Astrocyte (in vitro differentiated cells and primary cell): ENCODE results near the gene NHLH1. TPM values are rescaled to one million over a fixed set of nuclear protein-coding genes. Genes with fewer than 3 reads are reported as not detected.

ENCODE experiments used
- DNase-seq: peaks from one replicate; pipeline ENCODE4 v3.0.0-alpha.2; 2010; ENCODE audit warnings: low read depth
- FAIRE-seq: peaks from 2 replicates; lab custom pipeline; 2011; peaks lifted over from hg19 to GRCh38; lab: Jason Lieb, UNC
- H2AFZ ChIP-seq: 2 replicates; pipeline ENCODE4 v1.6.0; 2012; ENCODE audit warnings: low read depth, low read length, inconsistent platforms
- H3K27ac ChIP-seq: 2 replicates; pipeline ENCODE4 v1.5.1; 2011; ENCODE audit warnings: low read depth, low read length, inconsistent platforms
- H3K27me3 ChIP-seq: 2 replicates; pipeline ENCODE4 v1.6.0; 2011; ENCODE audit warnings: low read length, inconsistent platforms; ENCODE audit not compliant: insufficient read depth
- H3K36me3 ChIP-seq: 2 replicates; pipeline ENCODE4 v1.5.1; 2011; ENCODE audit warnings: low read length, inconsistent platforms; ENCODE audit not compliant: insufficient read depth
- H3K4me1 ChIP-seq: 2 replicates; pipeline ENCODE4 v1.5.1; 2011; ENCODE audit warnings: low read length, inconsistent platforms; ENCODE audit not compliant: insufficient read depth
- H3K4me2 ChIP-seq: 2 replicates; pipeline ENCODE4 v1.6.0; 2012; ENCODE audit warnings: low read length, inconsistent platforms
- H3K4me3 ChIP-seq: 2 replicates; pipeline ENCODE4 v1.5.1; 2011; ENCODE audit warnings: low read depth, mild to moderate bottlenecking, low read length, inconsistent platforms; ENCODE audit not compliant: insufficient read depth
- H3K79me2 ChIP-seq: 2 replicates; pipeline ENCODE4 v1.6.0; 2012; ENCODE audit warnings: mild to moderate bottlenecking, low read length, inconsistent platforms; ENCODE audit not compliant: insufficient read depth
- H3K9ac ChIP-seq: 2 replicates; pipeline ENCODE4 v1.6.0; 2012; ENCODE audit warnings: mild to moderate bottlenecking, low read length, inconsistent platforms
- H3K9me3 ChIP-seq: 2 replicates; pipeline ENCODE4 v1.5.1; 2012; ENCODE audit warnings: low read depth, mild to moderate bottlenecking, low read length, inconsistent platforms; ENCODE audit not compliant: insufficient read depth
- H4K20me1 ChIP-seq: 2 replicates; pipeline ENCODE4 v1.6.0; 2012; ENCODE audit warnings: low read length, inconsistent platforms; ENCODE audit not compliant: insufficient read depth
- H3K27ac Mint-ChIP-seq: one replicate; pipeline ENCODE4 v1.8.0; 2021; ENCODE audit warnings: mild to moderate bottlenecking, mixed read lengths; ENCODE audit not compliant: unreplicated experiment
- H3K27me3 Mint-ChIP-seq: one replicate; pipeline ENCODE4 v1.8.0; 2021; ENCODE audit warnings: low read depth, mixed read lengths; ENCODE audit not compliant: unreplicated experiment
- H3K36me3 Mint-ChIP-seq: one replicate; pipeline ENCODE4 v1.8.0; 2021; ENCODE audit warnings: low read depth, mixed read lengths; ENCODE audit not compliant: unreplicated experiment
- H3K4me1 Mint-ChIP-seq: one replicate; pipeline ENCODE4 v1.8.0; 2021; ENCODE audit warnings: low read depth, mixed read lengths; ENCODE audit not compliant: unreplicated experiment
- H3K4me3 Mint-ChIP-seq: one replicate; pipeline ENCODE4 v1.8.0; 2021; ENCODE audit warnings: mild to moderate bottlenecking, moderate library complexity, mixed read lengths; ENCODE audit not compliant: unreplicated experiment
- H3K9me3 Mint-ChIP-seq: one replicate; pipeline ENCODE4 v1.8.0; 2021; ENCODE audit warnings: mild to moderate bottlenecking, mixed read lengths; ENCODE audit not compliant: unreplicated experiment
- CTCF ChIP-seq: IDR thresholded peaks from 2 replicates; pipeline ENCODE4 v1.5.1; 2011; ENCODE audit warnings: low read depth, mild to moderate bottlenecking, inconsistent platforms, low read length, moderate library complexity; ENCODE audit not compliant: insufficient read depth
- EZH2 ChIP-seq: IDR thresholded peaks from 2 replicates; pipeline ENCODE4 v1.6.1; 2012; ENCODE audit warnings: mild to moderate bottlenecking, low read length, inconsistent platforms; ENCODE audit not compliant: insufficient read depth
- total RNA-seq: library from RNA; stranded (reverse); gene quantifications from 2 replicates; pipeline ENCODE4 v1.2.1, GENCODE V29; 2021

Gene NHLH1
- total RNA-seq, 1 donor from 2014 or later, result 0.70 TPM

GRCh38 chr1:160351629-160352028 lies 15.2 kb upstream of the NHLH1 start:
- TF ChIP-seq EZH2 (no peak), CTCF (no peak)
- no peaks in the 10 kb centered on the region for H3K4me1 Mint-ChIP-seq
- no peak overlapping the region for H3K4me3 Mint-ChIP-seq
- no peak overlapping the region for H2AFZ ChIP-seq
- no peak overlapping the region for H3K27ac ChIP-seq
- H3K4me2 ChIP-seq, result no peak overlapping the region
- peaks cover 23% of the 10 kb centered on the region for H4K20me1 ChIP-seq
- FAIRE-seq (no peak), DNase-seq (no peak)
- H3K27ac Mint-ChIP-seq, result no peak overlapping the region
- no peak overlapping the region for H3K9ac ChIP-seq
- H3K36me3 Mint-ChIP-seq, result peaks cover 40% of the 10 kb centered on the region
- no peaks in the 10 kb centered on the region for H3K9me3 ChIP-seq
- no peaks in the 10 kb centered on the region for H3K9me3 Mint-ChIP-seq
- no peak overlapping the region for H3K4me3 ChIP-seq
- no peaks in the 10 kb centered on the region for H3K79me2 ChIP-seq
- H3K4me1 ChIP-seq, result no peaks in the 10 kb centered on the region
- H3K27me3 Mint-ChIP-seq, result no peaks in the 10 kb centered on the region
- peaks cover 73% of the 10 kb centered on the region for H3K36me3 ChIP-seq
- no peaks in the 10 kb centered on the region for H3K27me3 ChIP-seq

GRCh38 chr1:160352555-160352954 lies 14.3 kb upstream of the NHLH1 start:
- no peak overlapping the region for H3K27ac ChIP-seq
- no peaks in the 10 kb centered on the region for H3K9me3 ChIP-seq
- Mint-ChIP-seq H3K4me3 (no peak overlapping the region), H3K36me3 (peaks cover 41% of the 10 kb centered on the region), H3K27ac (no peak overlapping the region), H3K4me1 (peaks cover 2% of the 10 kb centered on the region), H3K27me3 (no peaks in the 10 kb centered on the region), H3K9me3 (no peaks in the 10 kb centered on the region)
- H3K4me1 ChIP-seq, result no peaks in the 10 kb centered on the region
- peaks cover 73% of the 10 kb centered on the region for H3K36me3 ChIP-seq
- no peak overlapping the region for H3K9ac ChIP-seq
- no peak overlapping the region for H3K4me3 ChIP-seq
- no peak overlapping the region for H3K4me2 ChIP-seq
- DNase-seq (no peak), FAIRE-seq (no peak)
- peaks cover 23% of the 10 kb centered on the region for H4K20me1 ChIP-seq
- no peak overlapping the region for H2AFZ ChIP-seq
- no peaks in the 10 kb centered on the region for H3K27me3 ChIP-seq
- no peaks in the 10 kb centered on the region for H3K79me2 ChIP-seq
- TF ChIP-seq CTCF (no peak), EZH2 (no peak)

- H3K4me3 Mint-ChIP-seq, result no peak overlapping the region
These were observed 13.6 kb upstream of the NHLH1 start for GRCh38 chr1:160353223-160353622.

More at GRCh38 chr1:160353223-160353622, 13.6 kb upstream of the NHLH1 start:
- Mint-ChIP-seq H3K9me3 (no peaks in the 10 kb centered on the region), H3K27ac (no peak overlapping the region), H3K36me3 (peaks cover 44% of the 10 kb centered on the region), H3K4me1 (peaks cover 6% of the 10 kb centered on the region), H3K27me3 (no peaks in the 10 kb centered on the region)
- Histone ChIP-seq H3K9ac (no peak overlapping the region), H3K4me3 (no peak overlapping the region), H3K36me3 (peaks cover 69% of the 10 kb centered on the region), H2AFZ (no peak overlapping the region), H3K4me1 (no peaks in the 10 kb centered on the region), H3K79me2 (no peaks in the 10 kb centered on the region), H3K4me2 (no peak overlapping the region), H3K27me3 (no peaks in the 10 kb centered on the region), H3K27ac (no peak overlapping the region), H4K20me1 (peaks cover 23% of the 10 kb centered on the region), H3K9me3 (no peaks in the 10 kb centered on the region)
- FAIRE-seq (no peak), DNase-seq (peak; percentile 14)
- TF ChIP-seq EZH2 (no peak), CTCF (no peak)
